DMS114 treated with DMSO at 0.1 percent for 48 hours (cell line): ENCODE data around the gene PRCD.
A peak's percentile ranks its signal among the peaks of the same experiment; 100 is the strongest.

Experiments
- DNase-seq: peaks from one replicate; lab custom pipeline; 2025; ENCODE audit not compliant: unreplicated experiment; lab: John Stamatoyannopoulos, UW

Gene PRCD, protein sequence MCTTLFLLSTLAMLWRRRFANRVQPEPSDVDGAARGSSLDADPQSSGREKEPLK

DNA sequence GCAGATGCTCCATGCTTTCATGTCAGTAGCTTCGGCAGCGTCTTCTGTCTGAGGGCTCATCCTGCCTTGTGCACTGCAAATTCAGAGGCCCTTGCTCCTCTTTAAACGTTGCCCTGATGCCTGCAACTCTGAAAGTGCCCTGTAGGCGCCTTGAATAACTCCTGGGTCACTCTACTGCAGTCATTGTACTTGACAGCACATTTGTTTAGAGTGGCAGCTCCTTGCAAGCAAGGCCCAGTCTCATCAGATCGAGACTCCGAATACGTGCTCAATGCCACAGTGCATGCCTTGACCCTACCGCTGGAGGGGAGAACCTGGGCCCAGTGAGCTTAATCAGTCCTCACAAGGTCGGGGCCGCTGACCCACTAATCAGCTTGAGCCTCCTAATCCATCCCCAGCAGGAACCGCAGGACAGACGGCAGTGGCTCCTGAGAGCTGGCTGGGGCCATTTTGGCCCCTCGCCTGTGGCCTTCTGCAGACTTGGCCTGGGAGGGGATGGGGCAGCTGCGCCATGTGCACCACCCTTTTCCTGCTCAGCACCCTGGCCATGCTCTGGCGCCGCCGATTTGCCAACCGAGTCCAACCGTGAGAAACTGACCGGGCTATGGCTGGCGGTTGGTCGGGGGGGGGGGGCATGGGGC, at the start of gene PRCD:
TSS of gene PRCD (plus strand) at position 414 of the 641 bp plus-strand sequence. CDS start at position 512, 98 bp downstream.
- DNase-seq: no peak

GRCh38 chr17:76490112-76490710, 49.6 kb upstream of the PRCD start:
- DNase-seq: no peak

- DNase-seq: no peak
These were observed 48.3 kb upstream of the PRCD start for GRCh38 chr17:76491271-76492122.

DNA sequence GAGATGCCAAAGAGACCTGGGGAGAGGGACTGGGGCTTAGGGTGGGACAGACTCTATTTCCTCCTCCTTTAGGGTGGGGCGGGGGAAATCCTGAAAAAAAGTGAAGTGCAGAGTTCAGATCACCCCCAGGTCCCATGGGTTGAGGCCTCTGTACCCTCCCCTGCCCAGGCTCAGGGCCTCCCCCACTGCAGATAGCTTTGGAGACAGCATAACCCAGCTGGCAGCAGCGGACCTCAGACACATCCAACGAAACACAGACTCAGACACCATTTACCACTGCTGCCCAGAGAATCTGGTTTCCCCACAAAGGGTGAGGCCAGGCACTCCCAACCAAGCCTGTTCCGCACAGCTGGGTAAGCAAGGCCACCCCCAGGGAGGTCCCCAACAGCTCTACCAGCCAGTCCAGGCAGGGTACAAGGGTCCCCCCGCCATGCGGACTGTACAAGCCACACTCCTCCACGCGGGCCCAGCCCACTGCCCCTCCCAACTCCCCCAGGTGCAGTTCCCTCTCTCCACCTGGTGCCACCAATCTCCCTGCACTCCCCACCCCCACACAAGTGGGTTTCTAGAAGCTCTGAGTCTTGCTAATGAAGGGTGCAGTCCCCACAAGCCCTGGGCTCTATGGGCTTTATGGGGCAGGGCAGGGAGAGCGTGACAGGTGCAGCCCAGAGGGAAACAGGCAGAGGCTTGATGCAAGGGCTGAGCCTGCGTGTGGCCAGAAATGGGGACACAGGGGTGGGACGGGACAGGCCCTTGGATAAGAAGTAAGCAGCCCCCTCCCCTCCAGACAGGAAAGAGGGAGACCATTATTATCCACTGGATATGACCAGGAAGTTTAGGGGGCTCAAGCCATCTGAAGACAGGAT, 47.5 kb upstream of the PRCD start:
- DNase-seq: no peak

GRCh38 chr17:76492989-76493501, 46.8 kb upstream of the PRCD start:
- no peak for DNase-seq

DNA sequence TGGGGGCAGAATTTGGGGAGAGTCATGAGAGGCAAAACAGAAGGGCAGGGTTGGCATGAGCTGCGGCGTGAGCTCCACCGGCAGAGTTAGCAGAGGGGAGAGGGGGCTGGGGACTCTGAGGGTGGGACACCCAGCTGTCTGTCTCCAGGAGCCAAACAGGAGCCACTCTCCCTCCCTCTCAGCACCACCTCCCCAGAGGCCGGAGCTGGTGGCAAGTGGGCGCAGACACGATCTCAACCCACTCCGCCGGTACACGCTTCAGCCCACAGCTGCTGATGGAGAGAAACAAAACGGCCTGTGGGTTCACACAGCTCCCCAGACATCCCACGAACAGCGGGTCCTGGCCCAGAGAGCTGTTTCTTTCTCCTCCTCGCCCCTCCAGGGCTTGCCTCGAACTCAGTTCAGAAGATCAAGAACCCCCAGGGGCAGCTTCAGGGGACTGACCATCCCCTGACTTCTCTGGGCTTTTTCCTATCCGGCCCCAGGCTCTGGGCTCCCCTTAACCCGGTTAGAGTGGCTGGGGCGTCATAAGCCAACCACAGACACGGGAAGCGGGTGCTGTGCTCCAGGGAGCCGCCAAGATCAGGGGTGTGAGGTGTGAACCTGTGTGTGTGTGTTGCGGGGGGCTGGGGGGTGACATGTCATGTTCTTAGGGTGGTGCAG, 46.2 kb upstream of the PRCD start:
- DNase-seq: no peak

DNA sequence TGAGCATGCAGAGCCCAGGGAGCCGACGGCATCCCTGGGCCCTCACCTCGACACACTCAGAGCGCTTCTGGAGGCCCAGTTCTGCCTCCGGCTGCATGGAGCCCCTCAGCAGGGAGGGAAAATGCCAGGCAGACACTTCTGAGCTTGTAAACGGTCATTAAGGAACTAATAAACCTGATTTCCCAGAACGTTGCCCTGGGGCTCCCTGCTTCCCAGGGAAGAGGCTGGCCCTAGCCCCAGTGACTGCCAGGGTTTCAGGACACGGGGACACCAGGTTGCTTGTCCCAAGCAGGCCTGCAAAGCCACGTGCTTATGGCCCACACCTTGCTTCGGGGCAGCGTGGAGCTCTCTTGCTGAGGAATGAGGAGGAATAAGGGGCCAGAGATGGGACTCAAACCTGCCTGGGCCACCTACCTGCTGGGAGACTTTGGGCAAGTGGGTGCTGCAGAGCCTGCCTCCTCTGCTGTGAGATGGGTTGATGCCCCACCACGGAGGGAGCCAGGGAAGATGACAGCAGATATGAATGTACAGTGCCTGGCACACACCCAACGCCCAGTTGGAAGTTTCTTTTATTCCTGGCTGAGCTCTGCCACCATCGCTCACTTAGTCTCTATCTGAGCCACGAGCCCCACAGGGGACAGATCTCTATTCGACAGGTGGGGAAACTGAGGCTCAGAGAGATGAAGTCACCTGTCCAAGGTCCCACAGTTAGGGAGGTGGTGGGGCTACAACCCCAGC, 44.0 kb upstream of the PRCD start:
- DNase-seq: no peak

DNA sequence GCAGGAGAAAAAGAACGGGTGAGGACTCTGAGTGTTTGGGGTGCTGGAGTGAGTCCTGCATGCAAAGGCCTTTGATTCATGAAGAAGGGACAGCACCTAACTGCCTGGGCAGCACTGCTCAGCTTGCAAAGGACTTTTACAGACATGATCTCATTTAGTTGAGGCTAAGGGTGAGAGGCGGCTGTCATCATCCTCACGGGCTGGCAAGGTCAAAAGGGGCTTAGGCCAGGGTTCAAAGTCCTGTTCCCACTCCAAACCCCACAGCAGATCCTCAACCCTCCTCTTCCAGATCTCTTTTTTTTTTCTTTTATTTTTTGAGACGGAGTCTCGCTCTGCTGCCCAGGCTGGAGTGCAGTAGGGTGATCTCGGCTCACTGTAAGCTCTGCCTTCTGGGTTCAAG, 43.4 kb upstream of the PRCD start:
- DNase-seq: no peak

GRCh38 chr17:76497699-76497978, 42.2 kb upstream of the PRCD start:
- no peak for DNase-seq

- no peak for DNase-seq
These were observed 41.6 kb upstream of the PRCD start for GRCh38 chr17:76497979-76498875.

DNA sequence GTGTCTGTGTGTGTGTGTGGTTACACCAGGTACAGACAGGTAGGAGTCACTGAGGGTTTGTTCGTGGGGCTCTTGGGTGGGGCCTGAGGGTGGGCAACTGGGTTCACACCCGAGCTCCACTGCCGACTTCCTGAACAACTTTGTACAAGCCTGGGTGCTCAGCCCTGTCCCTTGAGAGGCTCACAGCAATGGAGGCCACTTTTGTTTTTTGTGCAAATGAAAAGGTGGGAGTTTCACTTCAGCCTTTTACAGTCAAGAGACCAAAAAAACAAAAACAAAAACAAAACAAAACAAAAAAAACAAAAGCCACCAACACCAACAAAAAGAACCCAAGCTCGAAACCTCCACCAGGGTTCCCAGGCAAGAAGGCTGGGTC, 41.0 kb upstream of the PRCD start:
- DNase-seq: no peak

GRCh38 chr17:76499267-76499667, 40.6 kb upstream of the PRCD start:
- no peak for DNase-seq

- no peak for DNase-seq
These were observed 39.6 kb upstream of the PRCD start for GRCh38 chr17:76500074-76500746.

DNA sequence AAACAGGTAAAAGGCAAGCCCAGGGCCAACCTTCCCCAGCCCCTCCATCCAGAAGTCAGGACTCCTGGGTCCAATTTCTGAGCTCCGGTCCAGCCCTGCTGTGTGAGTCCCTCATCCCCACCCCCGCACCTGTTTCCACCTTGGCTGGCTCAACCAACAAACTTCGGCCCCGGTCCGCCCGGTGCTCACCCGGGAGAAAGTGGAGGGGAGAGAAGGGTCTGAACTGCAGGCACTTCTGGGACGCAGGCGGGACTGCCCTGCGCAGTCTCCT, 39.2 kb upstream of the PRCD start:
- DNase-seq: no peak

GRCh38 chr17:76501018-76501826, 38.6 kb upstream of the PRCD start, which contains the start of gene RHBDF2:
TSS of gene RHBDF2 (minus strand) at chr17:76501423. CDS start at chr17:76481524, 19,899 bp downstream.
- peak; percentile 37 for DNase-seq

DNA sequence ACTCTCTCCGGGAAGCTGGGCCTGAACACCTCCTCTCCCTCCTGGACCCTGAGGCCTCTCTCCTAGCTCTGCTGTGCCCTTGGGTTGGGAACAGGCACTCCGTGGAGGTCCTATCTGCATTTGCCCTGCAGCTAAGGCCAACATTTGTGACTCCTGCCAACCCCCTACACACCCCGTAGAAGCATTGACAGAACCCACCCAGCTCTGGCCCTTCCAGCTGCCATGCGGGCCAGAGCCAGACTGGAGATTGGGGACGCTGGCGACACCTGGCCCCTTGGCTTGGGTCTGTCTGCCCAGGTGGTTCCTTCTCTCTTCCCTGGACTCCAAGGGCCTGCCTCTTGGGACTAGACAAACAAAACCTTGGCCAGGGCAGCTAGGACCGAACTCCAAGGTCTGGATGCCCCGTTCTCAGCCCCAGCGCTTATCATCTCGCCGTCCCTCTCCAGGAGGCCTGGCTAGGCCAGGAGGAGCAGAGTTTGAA, 38.0 kb upstream of the PRCD start:
- no peak for DNase-seq
